Colonic mucosa (tissue), 4 donors: ENCODE data around the gene TTLL11. TPM values are rescaled to one million over a fixed set of nuclear protein-coding genes. Genes with fewer than 3 reads are reported as not detected.

Experiments used
- DNase-seq: peaks from one replicate; pipeline ENCODE4 v3.0.0-alpha.2; 2020
- H3K27ac ChIP-seq: fragments of 200-600 bp; one replicate; pipeline ENCODE4 v1.8.0; 2021
- H3K27me3 ChIP-seq: fragments of 200-600 bp; one replicate; pipeline ENCODE4 v1.8.0; 2021
- H3K36me3 ChIP-seq: fragments of 200-600 bp; one replicate; pipeline ENCODE4 v1.8.0; 2021
- H3K4me1 ChIP-seq: fragments of 200-600 bp; one replicate; pipeline ENCODE4 v1.8.0; 2021; ENCODE audit warnings: mild to moderate bottlenecking
- H3K4me3 ChIP-seq: fragments of 200-600 bp; one replicate; pipeline ENCODE4 v1.8.0; 2021
- H3K9ac ChIP-seq, 2 donors: one replicate each; pipeline ENCODE4 v1.7.0; 2013; ENCODE audit warnings: control low read depth in 2 of 2, low read depth in 2 of 2, low read length in 2 of 2
- H3K9me3 ChIP-seq: fragments of 200-600 bp; one replicate; pipeline ENCODE4 v1.8.0; 2021
- CTCF ChIP-seq: fragments of 200-600 bp; IDR thresholded peaks from one replicate; pipeline ENCODE4 v1.8.0; 2022; ENCODE audit warnings: antibody characterized with exemption, mild to moderate bottlenecking
- intact Hi-C: fragments of 100-400 bp; cut with DNase I; formaldehyde crosslinking; loops from one replicate; pipeline ENCODE4 v1.14.1; 2022
- total RNA-seq, 2 donors: library from RNA; stranded (reverse); fragmentation: NEBNext Ultra II Directional in 1 of 2; extraction: Animal tissue kit (Norgen Biotek cat#: 25700) in 1 of 2; gene quantifications; one replicate each; pipeline ENCODE4 v1.2.1, GENCODE V29; 2021
- donor health status: healthy.
- donor health status: DM: no; HTN: no; CAD: no.
- donor health status: DM: no; HTN: no; CAD: no.

The TTLL11 gene
- total RNA-seq, 2 donors from 2014 or later: 5.1 to 5.5 TPM

GRCh38 chr9:121956808-121957207, 136.3 kb downstream of the TTLL11 start:
- Histone ChIP-seq H3K27ac (no peak overlapping the region), H3K4me3 (no peak overlapping the region), H3K4me1 (no peaks in the 10 kb centered on the region), H3K9me3 (no peaks in the 10 kb centered on the region), H3K27me3 (no peaks in the 10 kb centered on the region), H3K36me3 (no peaks in the 10 kb centered on the region), H3K9ac (no peak overlapping the region)
- DNase-seq: no peak
- intact Hi-C loops: no loop called here
- TF ChIP-seq CTCF: no peak

DNA sequence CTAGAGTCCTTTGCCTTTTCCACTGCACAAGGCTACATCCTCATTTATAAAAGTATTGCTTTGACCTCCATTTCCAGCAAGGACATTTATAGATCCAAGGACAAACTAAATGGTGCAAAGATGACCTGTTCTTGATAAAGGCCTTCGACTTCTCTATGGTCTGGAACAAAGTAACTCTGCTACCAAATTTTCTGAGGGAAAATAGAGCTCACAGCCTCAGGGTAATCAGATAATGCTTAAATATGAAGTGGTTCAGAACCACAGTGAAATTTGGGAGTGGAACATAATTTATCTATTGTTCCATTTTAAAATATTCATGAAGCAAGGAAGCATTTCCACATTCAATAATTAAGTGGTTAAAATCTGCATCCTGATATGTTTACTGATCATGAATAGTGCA, 137.5 kb downstream of the TTLL11 start:
- intact Hi-C loops: no loop called here
- TF ChIP-seq CTCF: no peak
- H3K9me3 ChIP-seq: no peaks in the 10 kb centered on the region
- no peak overlapping the region for H3K9ac ChIP-seq
- H3K36me3 ChIP-seq: no peaks in the 10 kb centered on the region
- no peaks in the 10 kb centered on the region for H3K4me1 ChIP-seq
- H3K27ac ChIP-seq: no peak overlapping the region
- H3K4me3 ChIP-seq: no peak overlapping the region
- no peak for DNase-seq
- no peaks in the 10 kb centered on the region for H3K27me3 ChIP-seq

DNA sequence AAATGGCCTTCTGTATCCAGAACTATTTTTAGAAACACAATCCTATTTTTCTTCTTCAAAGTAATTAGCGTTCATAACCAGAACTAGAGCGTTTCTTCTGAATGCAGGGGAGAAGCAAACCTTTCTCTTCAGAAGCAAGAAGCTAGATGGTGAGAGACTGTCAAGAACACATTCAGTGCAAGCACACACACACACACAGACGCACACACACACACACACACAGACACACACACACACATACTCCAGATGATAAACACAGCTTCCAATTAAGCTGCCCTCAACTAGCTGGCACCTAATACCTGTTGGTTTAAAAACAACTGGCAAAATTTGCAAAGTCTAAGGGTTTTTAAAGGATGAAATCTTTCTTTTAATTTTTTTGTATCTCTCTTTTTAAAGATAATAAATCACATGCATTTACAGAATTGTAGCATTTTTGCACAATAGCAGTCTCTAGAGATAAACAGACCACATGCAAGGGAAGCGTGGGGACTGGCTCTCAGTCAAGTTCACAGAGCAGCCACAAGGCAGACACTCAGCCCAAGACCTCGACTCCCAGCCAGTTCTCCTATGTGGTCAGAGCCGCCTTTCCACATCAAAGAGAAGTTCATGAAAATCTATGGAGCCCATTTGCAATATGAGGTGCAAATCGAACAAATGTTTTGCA, 138.5 kb downstream of the TTLL11 start:
- Histone ChIP-seq H3K36me3 (no peaks in the 10 kb centered on the region), H3K9me3 (no peaks in the 10 kb centered on the region), H3K27ac (no peak overlapping the region), H3K4me1 (no peaks in the 10 kb centered on the region), H3K9ac (no peak overlapping the region), H3K4me3 (no peak overlapping the region), H3K27me3 (no peaks in the 10 kb centered on the region)
- no peak for TF ChIP-seq CTCF
- intact Hi-C loops: no loop called here
- no peak for DNase-seq

DNA sequence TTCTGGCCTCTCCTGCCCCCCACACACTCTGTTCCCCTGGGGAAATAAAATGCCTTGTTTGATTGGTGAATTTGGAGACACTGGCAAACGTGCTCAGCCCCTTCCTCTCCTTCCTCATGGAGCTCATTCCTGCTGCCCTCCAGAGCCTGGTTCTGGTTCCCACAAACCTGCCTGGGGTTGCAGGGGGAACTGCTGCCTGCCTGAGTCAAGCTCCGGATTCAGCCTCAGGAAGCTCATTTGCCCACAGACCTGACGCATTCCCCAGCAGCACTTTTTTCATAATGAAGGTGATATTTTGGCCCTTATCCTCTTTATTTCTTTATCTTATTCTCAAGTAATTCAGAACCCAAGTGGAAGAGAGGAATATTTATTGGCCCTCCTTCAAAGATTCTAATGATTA, 140.5 kb downstream of the TTLL11 start:
- no peaks in the 10 kb centered on the region for H3K27me3 ChIP-seq
- H3K4me1 ChIP-seq: no peaks in the 10 kb centered on the region
- H3K9ac ChIP-seq: no peak overlapping the region
- TF ChIP-seq CTCF: no peak
- intact Hi-C loops: no loop called here
- no peak overlapping the region for H3K4me3 ChIP-seq
- H3K36me3 ChIP-seq: no peaks in the 10 kb centered on the region
- no peak overlapping the region for H3K27ac ChIP-seq
- no peaks in the 10 kb centered on the region for H3K9me3 ChIP-seq
- no peak for DNase-seq

DNA sequence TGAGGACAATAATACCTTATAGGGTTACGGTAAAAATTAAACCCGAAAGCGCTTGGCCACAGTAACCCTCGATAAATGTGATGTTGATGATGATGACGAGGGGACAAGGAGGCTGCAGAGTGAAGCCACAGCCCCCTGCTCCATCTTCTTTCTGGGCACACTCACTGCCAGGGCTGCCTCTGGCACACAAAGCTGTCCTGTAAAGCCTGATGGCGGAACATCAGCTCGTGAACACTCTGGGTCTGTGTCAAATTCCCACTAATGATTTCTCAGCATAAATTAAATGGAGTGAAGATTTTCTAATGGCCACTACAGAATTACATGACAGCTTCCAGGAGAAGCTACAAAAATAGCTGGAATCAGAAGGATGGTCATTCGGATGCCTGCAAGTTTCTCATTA, 142.2 kb downstream of the TTLL11 start:
- H3K9ac ChIP-seq: no peak overlapping the region
- intact Hi-C loops: no loop called here
- TF ChIP-seq CTCF: no peak

More for the DNA sequence above, 142.2 kb downstream of the TTLL11 start:
- H3K9me3 ChIP-seq: no peaks in the 10 kb centered on the region
- no peak overlapping the region for H3K27ac ChIP-seq
- no peaks in the 10 kb centered on the region for H3K4me1 ChIP-seq
- H3K36me3 ChIP-seq: no peaks in the 10 kb centered on the region
- DNase-seq: no peak
- no peaks in the 10 kb centered on the region for H3K27me3 ChIP-seq
- no peak overlapping the region for H3K4me3 ChIP-seq
